ENCODE data around the gene GLIS2. TPM values are rescaled to one million over a fixed set of nuclear protein-coding genes. Genes with fewer than 3 reads are reported as not detected.

Gene GLIS2
- total and polyA plus RNA-seq, 10 of the 15 experiments (the other 5 are each of a cell fraction or from before 2014, with no cell fraction given): 0.03 to 0.64 (median 0.18) TPM; not detected in 4

GRCh38 chr16:4332623-4333307 lies 16.9 kb downstream of the GLIS2 start:
- ChIA-PET CTCF (interaction anchor here (0.6 to 12.1 kb wide), 7 partner anchors 14 to 79 kb away, joined by 3 to 145 read pairs (median 12); partner anchors contain the start of gene TFAP4), POLR2A (interaction anchor here (0.6 to 1.4 kb wide), 2 partner anchors 34 to 47 kb away, joined by 3 to 10 read pairs; no protein-coding TSS in a partner anchor), RAD21 (ENCODE audit: unreplicated experiment) (interaction anchor here (0.6 to 3.2 kb wide), 4 partner anchors 17 to 79 kb away, joined by 3 to 21 read pairs (median 4); no protein-coding TSS in a partner anchor), SMC1A (ENCODE audit: uncharacterized antibody, unreplicated experiment) (interaction anchor here (1.0 kb wide), 1 partner anchor 23 kb away, joined by 3 read pairs; no protein-coding TSS in a partner anchor)
- ATAC-seq (no peak), FAIRE-seq (no peak), DNase-seq (ENCODE audit: low read depth, low spot score) (no peak)
- H3K4me3 ChIP-seq: no peak overlapping the region
- BruUV-seq (replicated peaks): no TSS peak
- no peaks in the 10 kb centered on the region; a peak in 2 of 4 replicates for H3K36me3 ChIP-seq (ENCODE audit: control insufficient read depth in 2 of 2, insufficient read depth in 2 of 2, low read length in 1 of 2)
- WGBS (ENCODE audit: insufficient coverage, insufficient replicate concordance, low lambda C conversion rate, missing lambda C conversion rate): 51% methylated on average over 17 of the region's 19 CpGs
- in situ Hi-C loops (cut with MboI) (loop anchor here (5.0 kb wide), 1 partner anchor 45 kb away; no protein-coding TSS in a partner anchor), intact Hi-C loops (cut with micrococcal nuclease; ENCODE audit: unreplicated experiment) (loop anchor here (10.0 kb wide), 1 partner anchor 128 kb away; no protein-coding TSS in a partner anchor)
- H3K9me3 ChIP-seq (replicated peaks; ENCODE audit: control insufficient read depth, insufficient read depth, low read length): no peaks in the 10 kb centered on the region
- H3K27ac ChIP-seq (ENCODE audit: control insufficient read depth, insufficient read depth): no peak overlapping the region
- no peaks in the 10 kb centered on the region for H3K27me3 ChIP-seq (replicated peaks in 1 of 2; ENCODE audit: control insufficient read depth in 2 of 2, insufficient read depth in 2 of 2, low read length in 1 of 2)
- no peaks in the 10 kb centered on the region for H4K20me1 ChIP-seq (ENCODE audit: control insufficient read depth, insufficient read depth)
- no peaks in the 10 kb centered on the region; the same call in 1 of the 2 replicates for H3K4me1 ChIP-seq (ENCODE audit: control insufficient read depth, insufficient read depth, low read length)
- no peak overlapping the region for H2AFZ ChIP-seq (ENCODE audit: control insufficient read depth, low read depth, low read length)
- TF ChIP-seq NFXL1 (IDR thresholded peaks at IDR 0.05; ENCODE audit: borderline replicate concordance) (no peak), BACH1 (IDR thresholded peaks at IDR 0.05; ENCODE audit: borderline replicate concordance) (no peak), IKZF2 (IDR thresholded peaks at IDR 0.05) (no peak)
- H3K79me2 ChIP-seq (ENCODE audit: control insufficient read depth, insufficient read depth, low read length): no peaks in the 10 kb centered on the region
- H3K9ac ChIP-seq (ENCODE audit: control insufficient read depth, insufficient read depth, low read length): no peak overlapping the region
- H3K4me2 ChIP-seq (ENCODE audit: control insufficient read depth, insufficient read depth): no peak overlapping the region

GRCh38 chr16:4333308-4333638 lies 17.4 kb downstream of the GLIS2 start:
- no peaks in the 10 kb centered on the region for H3K79me2 ChIP-seq (ENCODE audit: control insufficient read depth, insufficient read depth, low read length)
- ATAC-seq (no peak), FAIRE-seq (no peak), DNase-seq (ENCODE audit: low read depth, low spot score) (no peak)
- no peaks in the 10 kb centered on the region for H3K4me1 ChIP-seq (ENCODE audit: control insufficient read depth, insufficient read depth, low read length)
- H3K4me2 ChIP-seq (ENCODE audit: control insufficient read depth, insufficient read depth): no peak overlapping the region
- no peak overlapping the region for H2AFZ ChIP-seq (ENCODE audit: control insufficient read depth, low read depth, low read length)
- H4K20me1 ChIP-seq (ENCODE audit: control insufficient read depth, insufficient read depth): no peaks in the 10 kb centered on the region
- no peak overlapping the region for H3K27ac ChIP-seq (ENCODE audit: control insufficient read depth, insufficient read depth)
- WGBS (ENCODE audit: insufficient coverage, insufficient replicate concordance, low lambda C conversion rate, missing lambda C conversion rate): 23% methylated on average over 9 of the region's 9 CpGs
- RAD21 ChIA-PET (ENCODE audit: unreplicated experiment): no interaction called here
- no TSS peak for BruUV-seq (replicated peaks)
- peaks cover 0 to 2% of the 10 kb centered on the region in 2 experiments; a peak in 2 of 4 replicates for H3K36me3 ChIP-seq (ENCODE audit: control insufficient read depth in 2 of 2, insufficient read depth in 2 of 2, low read length in 1 of 2)
- SMC1A ChIA-PET (ENCODE audit: uncharacterized antibody, unreplicated experiment): no interaction called here
- H3K9ac ChIP-seq (ENCODE audit: control insufficient read depth, insufficient read depth, low read length): no peak overlapping the region
- H3K9me3 ChIP-seq (replicated peaks; ENCODE audit: control insufficient read depth, insufficient read depth, low read length): no peaks in the 10 kb centered on the region
- in situ Hi-C loops (cut with MboI) (loop anchor here (5.0 kb wide), 1 partner anchor 46 kb away; no protein-coding TSS in a partner anchor), intact Hi-C loops (cut with micrococcal nuclease; ENCODE audit: unreplicated experiment) (loop anchor here (10.0 kb wide), 1 partner anchor 128 kb away; no protein-coding TSS in a partner anchor)
- H3K4me3 ChIP-seq: no peak overlapping the region
- POLR2A ChIA-PET: no interaction called here
- CTCF ChIA-PET: interaction anchor here (12.1 kb wide), 1 partner anchor 43 kb away, joined by 145 read pairs; no protein-coding TSS in a partner anchor
- H3K27me3 ChIP-seq (replicated peaks in 1 of 2; ENCODE audit: control insufficient read depth in 2 of 2, insufficient read depth in 2 of 2, low read length in 1 of 2): no peaks in the 10 kb centered on the region
- TF ChIP-seq HDGF (IDR thresholded peaks at IDR 0.05): no peak
- TF ChIP-seq GATAD2B (conservative IDR thresholded peaks at IDR 0.05; ENCODE audit: low read depth): no peak
- no peak for TF ChIP-seq HDAC6 (IDR thresholded peaks at IDR 0.05; ENCODE audit: unreplicated experiment)
- TF ChIP-seq, protein P1, sequence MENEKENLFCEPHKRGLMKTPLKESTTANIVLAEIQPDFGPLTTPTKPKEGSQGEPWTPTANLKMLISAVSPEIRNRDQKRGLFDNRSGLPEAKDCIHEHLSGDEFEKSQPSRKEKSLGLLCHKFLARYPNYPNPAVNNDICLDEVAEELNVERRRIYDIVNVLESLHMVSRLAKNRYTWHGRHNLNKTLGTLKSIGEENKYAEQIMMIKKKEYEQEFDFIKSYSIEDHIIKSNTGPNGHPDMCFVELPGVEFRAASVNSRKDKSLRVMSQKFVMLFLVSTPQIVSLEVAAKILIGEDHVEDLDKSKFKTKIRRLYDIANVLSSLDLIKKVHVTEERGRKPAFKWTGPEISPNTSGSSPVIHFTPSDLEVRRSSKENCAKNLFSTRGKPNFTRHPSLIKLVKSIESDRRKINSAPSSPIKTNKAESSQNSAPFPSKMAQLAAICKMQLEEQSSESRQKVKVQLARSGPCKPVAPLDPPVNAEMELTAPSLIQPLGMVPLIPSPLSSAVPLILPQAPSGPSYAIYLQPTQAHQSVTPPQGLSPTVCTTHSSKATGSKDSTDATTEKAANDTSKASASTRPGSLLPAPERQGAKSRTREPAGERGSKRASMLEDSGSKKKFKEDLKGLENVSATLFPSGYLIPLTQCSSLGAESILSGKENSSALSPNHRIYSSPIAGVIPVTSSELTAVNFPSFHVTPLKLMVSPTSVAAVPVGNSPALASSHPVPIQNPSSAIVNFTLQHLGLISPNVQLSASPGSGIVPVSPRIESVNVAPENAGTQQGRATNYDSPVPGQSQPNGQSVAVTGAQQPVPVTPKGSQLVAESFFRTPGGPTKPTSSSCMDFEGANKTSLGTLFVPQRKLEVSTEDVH (IDR thresholded peaks at IDR 0.05; ENCODE audit: low read depth, partially characterized antibody): no peak
- no peak for TF ChIP-seq EGR1 (IDR thresholded peaks at IDR 0.05; ENCODE audit: borderline replicate concordance in 1 of 2, low read depth in 2 of 2, low read length in 2 of 2)
- TF ChIP-seq STAT3 (IDR thresholded peaks at IDR 0.05; ENCODE audit: low read depth, low read length): no peak
- no peak for TF ChIP-seq TAF1 (IDR thresholded peaks at IDR 0.05; ENCODE audit: borderline replicate concordance, low read depth, low read length)
